OCI-LY7 (cell line): ENCODE data around the gene ILDR2. TPM values are rescaled to one million over a fixed set of nuclear protein-coding genes. Genes with fewer than 3 reads are reported as not detected.

ENCODE experiments used
- BruUV-seq: library from RNA; stranded (reverse); fragments of 400-500 nt; replicated peaks from 2 replicates; lab custom pipeline; 2021; lab: Mats Ljungman, UMichigan
- CTCF ChIA-PET: fragments of 300-600 bp; sonication (Branson Sonifier 250); formaldehyde crosslinking; loops from one replicate; lab custom pipeline; 2022; ENCODE audit warnings: antibody characterized with exemption; ENCODE audit not compliant: unreplicated experiment; lab: Charles Lee
- POLR2A ChIA-PET: fragments of 300-600 bp; sonication (Branson Sonifier 250); formaldehyde crosslinking; loops from one replicate; lab custom pipeline; 2022; ENCODE audit warnings: antibody characterized with exemption; lab: Charles Lee
- DNase-seq: peaks from one replicate; pipeline ENCODE4 v3.0.0-alpha.2; 2015; ENCODE audit warnings: low spot score
- H2AFZ ChIP-seq: fragments of 200-600 bp; sonication (generic), shearing (Covaris generic); 2 replicates; pipeline ENCODE4 v1.6.1; 2014; ENCODE audit warnings: mild to moderate bottlenecking, antibody characterized with exemption, low read length, moderate library complexity
- H3K27ac ChIP-seq: fragments of 200-600 bp; sonication (generic); 2 replicates; pipeline ENCODE4 v1.5.1; 2014; ENCODE audit warnings: mixed run types, low read depth, mild to moderate bottlenecking, moderate library complexity, low read length, inconsistent platforms; ENCODE audit not compliant: poor library complexity, severe bottlenecking
- H3K36me3 ChIP-seq: fragments of 200-600 bp; sonication (generic); 2 replicates; pipeline ENCODE4 v1.6.1; 2014; ENCODE audit warnings: mild to moderate bottlenecking, antibody characterized with exemption, low read length, moderate library complexity, mixed read lengths; ENCODE audit not compliant: insufficient read depth
- H3K4me1 ChIP-seq: fragments of 200-600 bp; sonication (generic); 2 replicates; pipeline ENCODE4 v1.5.1; 2014; ENCODE audit warnings: mild to moderate bottlenecking, low read length; ENCODE audit not compliant: insufficient read depth, poor library complexity, severe bottlenecking
- H3K4me2 ChIP-seq: fragments of 200-600 bp; sonication (generic); 2 replicates; pipeline ENCODE4 v1.6.1; 2014; ENCODE audit warnings: mild to moderate bottlenecking, low read length
- H3K4me3 ChIP-seq: fragments of 200-600 bp; sonication (generic); 2 replicates; pipeline ENCODE4 v1.5.1; 2014; ENCODE audit warnings: mild to moderate bottlenecking, low read depth, low read length; ENCODE audit not compliant: poor library complexity, severe bottlenecking
- H3K79me2 ChIP-seq: fragments of 200-600 bp; sonication (generic); 2 replicates; pipeline ENCODE4 v1.6.1; 2016; ENCODE audit warnings: low read depth, mild to moderate bottlenecking, low read length, moderate library complexity, mixed read lengths; ENCODE audit not compliant: insufficient read depth
- H3K9me2 ChIP-seq: fragments of 200-600 bp; sonication (generic); 2 replicates; pipeline ENCODE4 v1.6.1; 2016; ENCODE audit warnings: mild to moderate bottlenecking, low read length, mixed read lengths; ENCODE audit not compliant: insufficient read depth
- H3K9me3 ChIP-seq: fragments of 200-600 bp; sonication (generic); 2 replicates; pipeline ENCODE4 v1.6.1; 2014; ENCODE audit warnings: mild to moderate bottlenecking, mixed run types, low read length, mixed read lengths
- H4K20me1 ChIP-seq: fragments of 200-600 bp; sonication (generic); 2 replicates; pipeline ENCODE4 v1.6.1; 2014; ENCODE audit warnings: mild to moderate bottlenecking, antibody characterized with exemption, low read length, moderate library complexity, mixed read lengths; ENCODE audit not compliant: insufficient read depth
- CTCF ChIP-seq: fragments of 200-600 bp; sonication (generic); conservative IDR thresholded peaks from 2 replicates; pipeline ENCODE4 v1.5.1; 2014; ENCODE audit warnings: mild to moderate bottlenecking, antibody characterized with exemption, low read length, moderate library complexity, mixed read lengths
- EZH2phosphoT487 ChIP-seq: fragments of 200-600 bp; sonication (generic); IDR thresholded peaks from 2 replicates; pipeline ENCODE4 v1.6.1; 2018; ENCODE audit warnings: low read depth, borderline replicate concordance, mild to moderate bottlenecking, mixed run types, antibody characterized with exemption, low read length, moderate library complexity, mixed read lengths
- intact Hi-C: fragments of 100-400 bp; cut with micrococcal nuclease; formaldehyde crosslinking; loops from one replicate; pipeline ENCODE4 v1.10.0; 2022; ENCODE audit not compliant: unreplicated experiment
- total RNA-seq, 2 experiments: library from RNA; depleted of rRNA in 1 of 2; stranded (reverse); fragments of >200 nt in 1 of 2; shearing (Covaris generic) in 1 of 2; gene quantifications; 2 replicates each; pipeline ENCODE4 v1.2.3, GENCODE V29; 2014 to 2022

ILDR2 gene
- total RNA-seq, 2 experiments from 2014 or later, result 3.2 to 5.3 TPM

GRCh38 chr1:166875734-166876539 lies 99.4 kb downstream of the ILDR2 start, which contains the start of gene TADA1:
TSS of gene TADA1 (minus strand) at chr1:166876264. CDS start at chr1:166876233, 31 bp downstream.
- CTCF ChIA-PET, result no interaction called here
- peak within 1 kb of the TSS; percentile 69 for H3K27ac ChIP-seq
- peak within 1 kb of the TSS; percentile 86 for H3K4me3 ChIP-seq
- POLR2A ChIA-PET, result interaction anchor here (0.7 to 1.7 kb wide), 7 partner anchors 10 to 346 kb away, joined by 3 to 8 read pairs (median 5); partner anchors contain the start of genes POGK and POU2F1
- H3K9me2 ChIP-seq, result no peaks in the 10 kb centered on the region
- TF ChIP-seq CTCF, result no peak
- no peak for TF ChIP-seq EZH2phosphoT487
- peaks cover 17% of the 10 kb centered on the region for H3K4me1 ChIP-seq
- no TSS peak for BruUV-seq
- peaks cover 45% of the 10 kb centered on the region for H3K79me2 ChIP-seq
- intact Hi-C loops, result loop anchor here (1.0 to 2.0 kb wide), 2 partner anchors 37 to 345 kb away; partner anchors contain the start of genes POGK and POU2F1
- no peaks in the 10 kb centered on the region for H3K9me3 ChIP-seq
- peak; percentile 99 for DNase-seq
- H2AFZ ChIP-seq, result peak within 1 kb of the TSS; percentile 98
- peak within 1 kb of the TSS; percentile 100 for H3K4me2 ChIP-seq
- peaks cover 15% of the 10 kb centered on the region; the same call in 1 of the 2 replicates for H4K20me1 ChIP-seq
- H3K36me3 ChIP-seq, result peaks cover 13% of the 10 kb centered on the region; the same call in 1 of the 2 replicates

- Histone ChIP-seq H3K4me1 (peaks cover 17% of the 10 kb centered on the region), H4K20me1 (peaks cover 15% of the 10 kb centered on the region; the same call in 1 of the 2 replicates), H3K27ac (peak overlapping the region; percentile 69), H3K9me3 (no peaks in the 10 kb centered on the region), H3K4me2 (peak overlapping the region; percentile 100), H3K36me3 (peaks cover 13% of the 10 kb centered on the region; the same call in 1 of the 2 replicates), H3K4me3 (peak overlapping the region; percentile 86), H2AFZ (peak overlapping the region; percentile 78; the same call in 1 of the 2 replicates), H3K79me2 (peaks cover 52% of the 10 kb centered on the region), H3K9me2 (no peaks in the 10 kb centered on the region)
- CTCF ChIA-PET, result no interaction called here
- intact Hi-C loops, result no loop called here
- POLR2A ChIA-PET, result interaction anchor here (1.0 to 1.7 kb wide), 5 partner anchors 10 to 345 kb away, joined by 3 to 8 read pairs (median 5); partner anchors contain the start of genes POGK and POU2F1
- TF ChIP-seq EZH2phosphoT487 (no peak), CTCF (no peak)
- DNase-seq, result peak; percentile 24
- BruUV-seq, result no TSS peak
Observed at GRCh38 chr1:166875302-166875733, 100.0 kb downstream of the ILDR2 start.
